Testis (tissue), 3 donors: ENCODE data around the gene ADAR. TPM values are rescaled to one million over a fixed set of nuclear protein-coding genes. Genes with fewer than 3 reads are reported as not detected.

Experiments used
- DNase-seq: peaks from one replicate; pipeline ENCODE4 v3.0.0-alpha.2; 2019
- H3K27ac ChIP-seq, 2 donors: fragments of 200-600 bp; sonication (generic); one replicate each; pipeline ENCODE4 v1.5.1; 2019
- H3K27me3 ChIP-seq: fragments of 200-600 bp; sonication (generic); one replicate; pipeline ENCODE4 v1.5.1; 2019
- H3K36me3 ChIP-seq: fragments of 200-600 bp; sonication (generic); one replicate; pipeline ENCODE4 v1.5.1; 2017; ENCODE audit warnings: low read depth; ENCODE audit errors: missing control alignments
- H3K4me1 ChIP-seq: fragments of 200-600 bp; sonication (generic); one replicate; pipeline ENCODE4 v1.5.1; 2019
- H3K4me3 ChIP-seq, 2 donors: fragments of 200-600 bp; sonication (generic); one replicate each; pipeline ENCODE4 v1.5.1; 2017 to 2019
- H3K9me3 ChIP-seq: fragments of 200-600 bp; sonication (generic); one replicate; pipeline ENCODE4 v1.5.1; 2017
- CTCF ChIP-seq, 3 experiments: fragments of 450-650 bp in 2 of 3; fragments of 200-600 bp in 1 of 3; sonication (generic) in 1 of 3; IDR thresholded peaks; one replicate each; pipeline ENCODE4 v1.5.1; 2016 to 2019; ENCODE audit warnings: antibody characterized with exemption in 3 of 3, mild to moderate bottlenecking in 2 of 3, moderate library complexity in 1 of 3
- POLR2A ChIP-seq: fragments of 450-650 bp; IDR thresholded peaks from one replicate; pipeline ENCODE4 v1.6.1; 2017; ENCODE audit warnings: antibody characterized with exemption, mild to moderate bottlenecking, moderate library complexity
- WGBS, 2 donors: methylation state at CpG; one replicate each; pipeline ENCODE4 v1.1.5; 2018; 5-methylcytosine and 5-hydroxymethylcytosine counted together
- intact Hi-C: fragments of 100-400 bp; cut with DNase I; formaldehyde crosslinking; loops from one replicate; pipeline ENCODE4 v1.15.1; 2023; ENCODE audit warnings: low total_unique reads
- polyA plus RNA-seq: library from polyadenylated mRNA; stranded (reverse); fragments of 350-450 nt; fragmentation: Illumina TruSeq; extraction: RNeasy Lipid Tissue Mini Kit (QIAGEN cat#74804); gene quantifications from one replicate; pipeline ENCODE4 v1.2.3, GENCODE V29; 2014; ENCODE audit warnings: low read depth, low replicate concordance; ENCODE audit not compliant: insufficient read depth
- total RNA-seq, 2 donors: library from RNA; depleted of rRNA; stranded (reverse); fragments of >200 nt; gene quantifications; one replicate each; pipeline ENCODE4 v1.2.3, GENCODE V29; 2016

The ADAR gene
- total and polyA plus RNA-seq, 3 donors from 2014 or later = 94.4 to 181 (median 168) TPM

- intact Hi-C loops = no loop called here
- Histone ChIP-seq H3K36me3 (no peaks in the 10 kb centered on the region), H3K27me3 (no peaks in the 10 kb centered on the region), H3K27ac (no peak overlapping the region), H3K9me3 (no peaks in the 10 kb centered on the region), H3K4me3 (no peak overlapping the region), H3K4me1 (peaks cover 3% of the 10 kb centered on the region)
- DNase-seq = no peak
- no peak for TF ChIP-seq CTCF (IDR thresholded peaks at IDR 0.05)
- no peak for TF ChIP-seq POLR2A
- 76 to 88% methylated on average over 5 of the region's 5 CpGs for WGBS, 2 donors
Measured at GRCh38 chr1:154616659-154617345, 8.8 kb upstream of the ADAR start.

DNA sequence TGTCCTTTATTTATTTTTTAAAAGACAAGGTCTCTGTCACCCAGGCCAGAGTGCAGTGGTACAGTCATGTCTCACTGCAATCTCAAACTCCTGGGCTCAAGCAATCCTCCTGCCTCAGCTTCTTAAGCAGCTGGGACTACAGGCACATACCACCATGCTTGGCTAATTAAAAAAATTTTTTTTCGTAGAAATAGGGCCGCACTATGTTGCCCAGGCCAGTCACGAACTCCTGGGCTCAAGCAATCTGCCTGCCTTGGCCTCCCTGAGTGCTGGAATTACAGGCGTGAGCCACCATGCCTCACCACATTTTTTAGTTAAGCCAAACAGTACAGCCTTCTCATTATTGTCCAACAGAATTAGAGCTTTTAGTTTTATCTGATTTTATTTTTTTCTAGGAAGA is 7.4 kb upstream of the ADAR start:
- H3K4me1 ChIP-seq = peaks cover 3% of the 10 kb centered on the region
- no peaks in the 10 kb centered on the region for H3K36me3 ChIP-seq
- no peaks in the 10 kb centered on the region for H3K27me3 ChIP-seq
- no peaks in the 10 kb centered on the region for H3K9me3 ChIP-seq
- H3K4me3 ChIP-seq = no peak overlapping the region
- TF ChIP-seq POLR2A = no peak
- TF ChIP-seq CTCF (IDR thresholded peaks at IDR 0.05) = no peak
- no peak for DNase-seq
- intact Hi-C loops = no loop called here
- H3K27ac ChIP-seq = no peak overlapping the region
- 89 to 93% methylated on average over 4 of the region's 4 CpGs for WGBS, 2 donors

- H3K27me3 ChIP-seq = no peaks in the 10 kb centered on the region
- peak; percentile 39 for DNase-seq
- H3K36me3 ChIP-seq = no peaks in the 10 kb centered on the region
- H3K4me3 ChIP-seq = no peak overlapping the region
- intact Hi-C loops = no loop called here
- TF ChIP-seq POLR2A = no peak
- TF ChIP-seq CTCF (IDR thresholded peaks at IDR 0.05) = no peak
- H3K9me3 ChIP-seq = no peaks in the 10 kb centered on the region
- H3K27ac ChIP-seq = no peak overlapping the region
- WGBS, 2 donors = 46 to 74% methylated on average over 6 of the region's 6 CpGs
- peaks cover 6% of the 10 kb centered on the region for H3K4me1 ChIP-seq
Measured at GRCh38 chr1:154614901-154615300, 6.9 kb upstream of the ADAR start.

- intact Hi-C loops = no loop called here
- WGBS, 2 donors = 83 to 96% methylated on average over 4 of the region's 4 CpGs
- Histone ChIP-seq H3K4me3 (no peak overlapping the region), H3K36me3 (no peaks in the 10 kb centered on the region), H3K9me3 (no peaks in the 10 kb centered on the region), H3K4me1 (peaks cover 10% of the 10 kb centered on the region), H3K27me3 (no peaks in the 10 kb centered on the region), H3K27ac (no peak overlapping the region)
- no peak for DNase-seq
- TF ChIP-seq POLR2A (no peak), CTCF (IDR thresholded peaks at IDR 0.05) (no peak)
Measured at GRCh38 chr1:154614247-154614646, 6.3 kb upstream of the ADAR start.
